H9 (cell line): ENCODE measurements around the gene THSD7B. TPM values are rescaled to one million over a fixed set of nuclear protein-coding genes. Genes with fewer than 3 reads are reported as not detected.
A peak's percentile ranks its signal among the peaks of the same experiment; 100 is the strongest.
"Not testable (repeated sequence)": the region's sequence is repeated elsewhere in the genome, so short reads cannot be mapped to it uniquely, and the experiment has no call there.

Experiments used
- DNase-seq: peaks from one replicate; pipeline ENCODE4 v3.0.0-alpha.2; 2017
- H2AFZ ChIP-seq: one replicate; pipeline ENCODE4 v1.6.1; 2013; ENCODE audit warnings: mild to moderate bottlenecking, low read length, control low read depth, moderate library complexity
- H2AK5ac ChIP-seq: 2 replicates; pipeline ENCODE4 v1.6.1; 2013; ENCODE audit warnings: low read length, control low read depth, mixed read lengths; ENCODE audit not compliant: insufficient read length
- H2BK120ac ChIP-seq: one replicate; pipeline ENCODE4 v1.6.1; 2013; ENCODE audit warnings: low read depth, mild to moderate bottlenecking, low read length, control low read depth, inconsistent platforms; ENCODE audit not compliant: poor library complexity, severe bottlenecking
- H2BK12ac ChIP-seq: 2 replicates; pipeline ENCODE4 v1.6.1; 2013; ENCODE audit warnings: low read length, control low read depth, mixed read lengths, low read depth; ENCODE audit not compliant: insufficient read length
- H2BK15ac ChIP-seq: 2 replicates; pipeline ENCODE4 v1.6.1; 2013; ENCODE audit warnings: low read depth, low read length, control low read depth
- H2BK20ac ChIP-seq: one replicate; pipeline ENCODE4 v1.6.1; 2013; ENCODE audit warnings: low read depth, mild to moderate bottlenecking, low read length, control low read depth, inconsistent platforms; ENCODE audit not compliant: poor library complexity, severe bottlenecking
- H2BK5ac ChIP-seq: 2 replicates; pipeline ENCODE4 v1.6.1; 2013; ENCODE audit warnings: low read length, control low read depth, mixed read lengths; ENCODE audit not compliant: insufficient read length
- H3K14ac ChIP-seq: 2 replicates; pipeline ENCODE4 v1.6.1; 2013; ENCODE audit warnings: low read length, control low read depth; ENCODE audit not compliant: insufficient read depth
- H3K18ac ChIP-seq: 2 replicates; pipeline ENCODE4 v1.6.1; 2013; ENCODE audit warnings: low read depth, mild to moderate bottlenecking, mixed read lengths, low read length, control low read depth; ENCODE audit not compliant: insufficient read length
- H3K23ac ChIP-seq: 2 replicates; pipeline ENCODE4 v1.6.1; 2013; ENCODE audit warnings: low read length, control low read depth, mixed read lengths, low read depth; ENCODE audit not compliant: insufficient read length
- H3K23me2 ChIP-seq: 2 replicates; pipeline ENCODE4 v1.6.1; 2013; ENCODE audit warnings: low read depth, mild to moderate bottlenecking, mixed read lengths, low read length, control low read depth; ENCODE audit not compliant: insufficient read length, poor library complexity, severe bottlenecking
- H3K27ac ChIP-seq: 2 replicates; pipeline ENCODE4 v1.5.1; 2013; ENCODE audit warnings: low read length, control low read depth, mixed read lengths, low read depth; ENCODE audit not compliant: insufficient read length
- H3K27me3 ChIP-seq: 2 replicates; pipeline ENCODE4 v1.6.1; 2013; ENCODE audit warnings: low read length, control low read depth, inconsistent platforms; ENCODE audit not compliant: insufficient read depth
- H3K4ac ChIP-seq: 2 replicates; pipeline ENCODE4 v1.6.1; 2013; ENCODE audit warnings: low read depth, mild to moderate bottlenecking, control low read depth, inconsistent platforms, low read length, moderate library complexity
- H3K4me1 ChIP-seq: 2 replicates; pipeline ENCODE4 v1.6.1; 2013; ENCODE audit warnings: low read length, control low read depth, inconsistent platforms; ENCODE audit not compliant: insufficient read depth
- H3K4me2 ChIP-seq: 2 replicates; pipeline ENCODE4 v1.6.1; 2013; ENCODE audit warnings: low read length, control low read depth, mixed read lengths; ENCODE audit not compliant: insufficient read length, insufficient read depth
- H3K56ac ChIP-seq: 2 replicates; pipeline ENCODE4 v1.6.1; 2013; ENCODE audit warnings: low read depth, mild to moderate bottlenecking, mixed read lengths, low read length, control low read depth; ENCODE audit not compliant: insufficient read length
- H3K79me1 ChIP-seq: 2 replicates; pipeline ENCODE4 v1.6.1; 2013; ENCODE audit warnings: low read depth, mild to moderate bottlenecking, moderate library complexity, low read length, control low read depth, inconsistent platforms; ENCODE audit not compliant: insufficient read depth, poor library complexity, severe bottlenecking
- H3K79me2 ChIP-seq: 2 replicates; pipeline ENCODE4 v1.6.1; 2013; ENCODE audit warnings: low read length, control low read depth, inconsistent platforms; ENCODE audit not compliant: insufficient read depth
- H3K9ac ChIP-seq: 2 replicates; pipeline ENCODE4 v1.6.1; 2013; ENCODE audit warnings: low read length, control low read depth, mixed read lengths; ENCODE audit not compliant: insufficient read length; ENCODE audit errors: extremely low read depth
- H3K9me3 ChIP-seq: one replicate; pipeline ENCODE4 v1.6.1; 2013; ENCODE audit warnings: low read depth, low read length, inconsistent platforms; ENCODE audit not compliant: control insufficient read depth
- H3T11ph ChIP-seq: one replicate; pipeline ENCODE4 v1.6.1; 2013; ENCODE audit warnings: mild to moderate bottlenecking, low read length, control low read depth, inconsistent platforms
- H4K20me1 ChIP-seq: one replicate; pipeline ENCODE4 v1.6.1; 2013; ENCODE audit not compliant: control insufficient read depth, insufficient read length, insufficient read depth
- H4K5ac ChIP-seq: 2 replicates; pipeline ENCODE4 v1.6.1; 2013; ENCODE audit warnings: low read depth, mild to moderate bottlenecking, mixed read lengths, low read length, control low read depth; ENCODE audit not compliant: insufficient read length
- H4K8ac ChIP-seq: replicated peaks from 2 replicates; pipeline ENCODE4 v1.6.1; 2013; ENCODE audit warnings: low read length, control low read depth, mixed read lengths, low read depth; ENCODE audit not compliant: insufficient read length
- H4K91ac ChIP-seq: 2 replicates; pipeline ENCODE4 v1.6.1; 2013; ENCODE audit warnings: low read depth, mild to moderate bottlenecking, moderate library complexity, mixed read lengths, low read length, control low read depth; ENCODE audit not compliant: insufficient read length
- H3K27ac Mint-ChIP-seq, 3 experiments: 2 replicates in 2 of 3; 3 replicates in 1 of 3; pipeline ENCODE4 v1.8.0; 2020 to 2021; ENCODE audit warnings: mixed read lengths in 3 of 3, mild to moderate bottlenecking in 1 of 3, moderate library complexity in 1 of 3
- H3K27me3 Mint-ChIP-seq: 2 replicates; pipeline ENCODE4 v1.8.0; 2021; ENCODE audit warnings: low read depth, mild to moderate bottlenecking, moderate library complexity, mixed read lengths
- H3K36me3 Mint-ChIP-seq, 3 experiments: 2 replicates in 2 of 3; 3 replicates in 1 of 3; pipeline ENCODE4 v1.8.0; 2020 to 2021; ENCODE audit warnings: low read depth in 3 of 3, mixed read lengths in 3 of 3; ENCODE audit not compliant: insufficient read depth in 1 of 3
- H3K4me1 Mint-ChIP-seq, 2 experiments: 2 replicates each; pipeline ENCODE4 v1.8.0; 2020; ENCODE audit warnings: mixed read lengths in 2 of 2
- H3K4me3 Mint-ChIP-seq, 2 experiments: 2 replicates in 1 of 2; 3 replicates in 1 of 2; pipeline ENCODE4 v1.8.0; 2020 to 2021; ENCODE audit warnings: mild to moderate bottlenecking in 2 of 2, mixed read lengths in 2 of 2, moderate library complexity in 1 of 2
- H3K9me3 Mint-ChIP-seq, 2 experiments: 2 replicates in 1 of 2; 3 replicates in 1 of 2; pipeline ENCODE4 v1.8.0; 2020; ENCODE audit warnings: mild to moderate bottlenecking in 2 of 2, mixed read lengths in 2 of 2, moderate library complexity in 1 of 2
- WGBS: extraction: QIAGEN DNeasy Blood & Tissue Kit; methylation state at CpG from one replicate; pipeline ENCODE4 v1.1.7; 2013; ENCODE audit warnings: missing lambda C conversion rate, low lambda C conversion rate, mixed read lengths; ENCODE audit not compliant: insufficient read length; ENCODE audit errors: extremely low coverage; 5-methylcytosine and 5-hydroxymethylcytosine counted together
- total RNA-seq: library from RNA; stranded (reverse); gene quantifications from 2 replicates; pipeline ENCODE4 v1.2.1, GENCODE V29; 2021
- TF ChIP-seq, protein P1 (sequence below): fragments of 200-600 bp; sonication (generic); conservative IDR thresholded peaks from 3 replicates; pipeline ENCODE4 v1.8.0; 2021; ENCODE audit warnings: antibody characterized with exemption, mild to moderate bottlenecking

The THSD7B gene
- total RNA-seq, 1 experiment from 2014 or later = 0.85 TPM

DNA sequence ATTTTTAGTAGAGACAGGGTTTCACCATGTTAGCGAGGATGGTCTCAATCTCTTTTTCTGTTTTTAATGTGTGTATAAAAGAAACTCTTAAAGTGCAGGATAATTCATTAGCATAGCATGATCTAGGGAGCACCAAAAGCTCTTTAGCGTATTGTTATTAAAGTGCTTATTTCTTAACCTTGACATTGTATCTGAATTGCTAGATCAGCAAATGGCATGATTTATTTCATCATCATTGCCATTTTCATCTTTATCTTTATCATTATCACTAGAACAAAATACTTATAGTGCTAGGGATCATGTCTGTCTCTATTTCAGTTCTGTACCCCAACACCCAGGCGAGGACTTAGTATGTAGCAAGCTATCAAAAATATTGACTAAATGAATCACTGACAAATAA is 805.1 kb downstream of the THSD7B start:
- H3K27ac ChIP-seq = no peak overlapping the region
- no peak overlapping the region for H2AFZ ChIP-seq
- H3K14ac ChIP-seq = no peak overlapping the region
- H3K79me2 ChIP-seq = no peaks in the 10 kb centered on the region
- Mint-ChIP-seq H3K4me3 (no peak overlapping the region), H3K27me3 (no peaks in the 10 kb centered on the region), H3K36me3 (no peaks in the 10 kb centered on the region), H3K9me3 (no peaks in the 10 kb centered on the region), H3K4me1 (no peaks in the 10 kb centered on the region), H3K27ac (no peak overlapping the region)
- H3K18ac ChIP-seq = no peak overlapping the region
- no peak overlapping the region for H4K8ac ChIP-seq
- H2BK12ac ChIP-seq = no peak overlapping the region
- no CpG with 5 or more reads among the region's 3 CpGs for WGBS
- H3K9me3 ChIP-seq = no peaks in the 10 kb centered on the region
- no peak overlapping the region for H3K56ac ChIP-seq
- TF ChIP-seq, protein P1, sequence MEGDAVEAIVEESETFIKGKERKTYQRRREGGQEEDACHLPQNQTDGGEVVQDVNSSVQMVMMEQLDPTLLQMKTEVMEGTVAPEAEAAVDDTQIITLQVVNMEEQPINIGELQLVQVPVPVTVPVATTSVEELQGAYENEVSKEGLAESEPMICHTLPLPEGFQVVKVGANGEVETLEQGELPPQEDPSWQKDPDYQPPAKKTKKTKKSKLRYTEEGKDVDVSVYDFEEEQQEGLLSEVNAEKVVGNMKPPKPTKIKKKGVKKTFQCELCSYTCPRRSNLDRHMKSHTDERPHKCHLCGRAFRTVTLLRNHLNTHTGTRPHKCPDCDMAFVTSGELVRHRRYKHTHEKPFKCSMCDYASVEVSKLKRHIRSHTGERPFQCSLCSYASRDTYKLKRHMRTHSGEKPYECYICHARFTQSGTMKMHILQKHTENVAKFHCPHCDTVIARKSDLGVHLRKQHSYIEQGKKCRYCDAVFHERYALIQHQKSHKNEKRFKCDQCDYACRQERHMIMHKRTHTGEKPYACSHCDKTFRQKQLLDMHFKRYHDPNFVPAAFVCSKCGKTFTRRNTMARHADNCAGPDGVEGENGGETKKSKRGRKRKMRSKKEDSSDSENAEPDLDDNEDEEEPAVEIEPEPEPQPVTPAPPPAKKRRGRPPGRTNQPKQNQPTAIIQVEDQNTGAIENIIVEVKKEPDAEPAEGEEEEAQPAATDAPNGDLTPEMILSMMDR = no peak
- H4K91ac ChIP-seq = no peak overlapping the region
- no peak overlapping the region for H2BK20ac ChIP-seq
- H3K23me2 ChIP-seq = no peaks in the 10 kb centered on the region
- no peak overlapping the region for H3K9ac ChIP-seq
- H3K4me1 ChIP-seq = no peaks in the 10 kb centered on the region
- H2BK15ac ChIP-seq = no peak overlapping the region
- H3K4ac ChIP-seq = no peak overlapping the region
- no peak overlapping the region for H2BK5ac ChIP-seq
- H2BK120ac ChIP-seq = no peak overlapping the region
- H4K20me1 ChIP-seq = no peaks in the 10 kb centered on the region
- no peak overlapping the region for H3K4me2 ChIP-seq
- H3K79me1 ChIP-seq = no peaks in the 10 kb centered on the region
- no peak overlapping the region for H3K23ac ChIP-seq
- no peak overlapping the region for H2AK5ac ChIP-seq
- no peak overlapping the region for H3T11ph ChIP-seq
- H4K5ac ChIP-seq = no peak overlapping the region
- no peaks in the 10 kb centered on the region for H3K27me3 ChIP-seq
- no peak for DNase-seq

GRCh38 chr2:137587834-137588233 is 822.5 kb downstream of the THSD7B start:
- not testable (repeated sequence) for H3K23me2 ChIP-seq, H2AK5ac ChIP-seq, H3K27me3 Mint-ChIP-seq, H4K8ac ChIP-seq, H4K91ac ChIP-seq, H2BK12ac ChIP-seq, H4K5ac ChIP-seq, H3K56ac ChIP-seq, H4K20me1 ChIP-seq, H3K79me2 ChIP-seq, H3K18ac ChIP-seq, H3K4ac ChIP-seq, H3K4me1 Mint-ChIP-seq, H3K4me2 ChIP-seq, H2BK15ac ChIP-seq, H2BK20ac ChIP-seq, H2AFZ ChIP-seq, H3K9me3 ChIP-seq, H3K9ac ChIP-seq, H3K27ac ChIP-seq, H2BK120ac ChIP-seq, H3K14ac ChIP-seq, H2BK5ac ChIP-seq, H3K4me1 ChIP-seq, H3K27ac Mint-ChIP-seq, H3K27me3 ChIP-seq, H3K23ac ChIP-seq, H3K79me1 ChIP-seq, H3T11ph ChIP-seq, H3K4me3 Mint-ChIP-seq
- no CpG with 5 or more reads among the region's 5 CpGs for WGBS
- Mint-ChIP-seq H3K9me3 (peaks cover 32 to 36% of the 10 kb centered on the region in 2 experiments), H3K36me3 (peaks cover 5 to 23% (median 11%) of the 10 kb centered on the region in 3 experiments; a peak in 5 of 7 replicates)
- DNase-seq = peak; percentile 34
